Ovary (tissue), 3 donors: ENCODE measurements around the gene UHRF1.

Experiments used
- POLR2A ChIP-seq: fragments of 450-650 bp; IDR thresholded peaks from one replicate; pipeline ENCODE4 v1.6.1; 2017; ENCODE audit warnings: antibody characterized with exemption, mild to moderate bottlenecking, moderate library complexity
- TF ChIP-seq, protein P1 (sequence below), 3 donors: fragments of 450-650 bp in 2 of 3; fragments of 200-600 bp in 1 of 3; IDR thresholded peaks; one replicate each; pipeline versions ENCODE4 v1.5.1 to v1.8.0; 2016 to 2022; ENCODE audit warnings: antibody characterized with exemption in 3 of 3, mild to moderate bottlenecking in 1 of 3
- donor health status: DM: no; HTN: no; CAD: no.

DNA sequence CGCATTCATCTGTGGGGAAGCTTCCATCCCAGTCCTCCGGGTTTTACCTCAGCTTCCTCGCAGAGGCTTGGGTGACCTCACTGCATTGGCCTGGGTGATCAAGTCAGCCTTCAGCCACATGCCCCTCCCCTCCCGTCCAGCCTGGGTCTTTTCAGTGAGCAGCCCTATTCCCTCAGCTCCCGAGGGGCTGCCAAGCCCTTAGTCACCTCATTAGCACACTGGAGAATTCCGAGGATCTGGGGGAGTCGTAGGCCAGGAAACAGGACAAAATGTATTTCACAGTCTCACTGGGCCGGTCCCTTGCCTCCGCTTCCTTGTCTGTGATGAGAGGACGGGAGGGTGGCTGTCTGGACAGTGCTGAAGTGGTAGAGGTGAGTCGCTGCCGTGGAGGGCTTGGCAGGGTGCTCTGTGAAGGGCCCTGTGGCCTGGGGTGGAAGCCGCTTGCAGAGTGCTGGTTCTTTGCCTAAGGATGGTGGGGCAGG, 79.5 kb downstream of the UHRF1 start:
- TF ChIP-seq, protein P1, sequence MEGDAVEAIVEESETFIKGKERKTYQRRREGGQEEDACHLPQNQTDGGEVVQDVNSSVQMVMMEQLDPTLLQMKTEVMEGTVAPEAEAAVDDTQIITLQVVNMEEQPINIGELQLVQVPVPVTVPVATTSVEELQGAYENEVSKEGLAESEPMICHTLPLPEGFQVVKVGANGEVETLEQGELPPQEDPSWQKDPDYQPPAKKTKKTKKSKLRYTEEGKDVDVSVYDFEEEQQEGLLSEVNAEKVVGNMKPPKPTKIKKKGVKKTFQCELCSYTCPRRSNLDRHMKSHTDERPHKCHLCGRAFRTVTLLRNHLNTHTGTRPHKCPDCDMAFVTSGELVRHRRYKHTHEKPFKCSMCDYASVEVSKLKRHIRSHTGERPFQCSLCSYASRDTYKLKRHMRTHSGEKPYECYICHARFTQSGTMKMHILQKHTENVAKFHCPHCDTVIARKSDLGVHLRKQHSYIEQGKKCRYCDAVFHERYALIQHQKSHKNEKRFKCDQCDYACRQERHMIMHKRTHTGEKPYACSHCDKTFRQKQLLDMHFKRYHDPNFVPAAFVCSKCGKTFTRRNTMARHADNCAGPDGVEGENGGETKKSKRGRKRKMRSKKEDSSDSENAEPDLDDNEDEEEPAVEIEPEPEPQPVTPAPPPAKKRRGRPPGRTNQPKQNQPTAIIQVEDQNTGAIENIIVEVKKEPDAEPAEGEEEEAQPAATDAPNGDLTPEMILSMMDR (IDR thresholded peaks at IDR 0.05), result no peak
- TF ChIP-seq POLR2A, result no peak
